ENCODE measurements around the gene TRPM5.

GRCh38 chr11:2489083-2489482 is 44.8 kb upstream of the TRPM5 start:
- TF ChIP-seq, protein P1, sequence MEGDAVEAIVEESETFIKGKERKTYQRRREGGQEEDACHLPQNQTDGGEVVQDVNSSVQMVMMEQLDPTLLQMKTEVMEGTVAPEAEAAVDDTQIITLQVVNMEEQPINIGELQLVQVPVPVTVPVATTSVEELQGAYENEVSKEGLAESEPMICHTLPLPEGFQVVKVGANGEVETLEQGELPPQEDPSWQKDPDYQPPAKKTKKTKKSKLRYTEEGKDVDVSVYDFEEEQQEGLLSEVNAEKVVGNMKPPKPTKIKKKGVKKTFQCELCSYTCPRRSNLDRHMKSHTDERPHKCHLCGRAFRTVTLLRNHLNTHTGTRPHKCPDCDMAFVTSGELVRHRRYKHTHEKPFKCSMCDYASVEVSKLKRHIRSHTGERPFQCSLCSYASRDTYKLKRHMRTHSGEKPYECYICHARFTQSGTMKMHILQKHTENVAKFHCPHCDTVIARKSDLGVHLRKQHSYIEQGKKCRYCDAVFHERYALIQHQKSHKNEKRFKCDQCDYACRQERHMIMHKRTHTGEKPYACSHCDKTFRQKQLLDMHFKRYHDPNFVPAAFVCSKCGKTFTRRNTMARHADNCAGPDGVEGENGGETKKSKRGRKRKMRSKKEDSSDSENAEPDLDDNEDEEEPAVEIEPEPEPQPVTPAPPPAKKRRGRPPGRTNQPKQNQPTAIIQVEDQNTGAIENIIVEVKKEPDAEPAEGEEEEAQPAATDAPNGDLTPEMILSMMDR (conservative IDR thresholded peaks at IDR 0.05; ENCODE audit: low read depth in 2 of 2): no peak
- TF ChIP-seq REST (IDR thresholded peaks at IDR 0.05; ENCODE audit: unreplicated experiment) (no peak), EZH2phosphoT487 (IDR thresholded peaks at IDR 0.05; ENCODE audit: unreplicated experiment) (no peak), POLR2AphosphoS5 (IDR thresholded peaks at IDR 0.05; ENCODE audit: low read depth) (no peak), ZNF114 (CRISPR knock-in tag; IDR thresholded peaks at IDR 0.05) (no peak), ZNF462 (CRISPR knock-in tag; IDR thresholded peaks at IDR 0.05) (no peak), EZH2 (IDR thresholded peaks at IDR 0.05; ENCODE audit: low read depth, unreplicated experiment) (no peak), CREB1 (CRISPR knock-in tag; IDR thresholded peaks at IDR 0.05; ENCODE audit: low read depth) (no peak), ZNF331 (CRISPR knock-in tag; IDR thresholded peaks at IDR 0.05; ENCODE audit: low read depth) (no peak), NANOG (IDR thresholded peaks at IDR 0.05; ENCODE audit: borderline replicate concordance) (no peak), ETS1 (IDR thresholded peaks at IDR 0.05) (no peak), STAT1 (IDR thresholded peaks at IDR 0.05; ENCODE audit: unreplicated experiment) (no peak)

All from GM23338 (cell line).